NCI-H1694 (cell line): ENCODE results near the gene ART5.
A peak's percentile ranks its signal among the peaks of the same experiment; 100 is the strongest.
"Not testable (repeated sequence)": the region's sequence is repeated elsewhere in the genome, so short reads cannot be mapped to it uniquely, and the experiment has no call there.

ENCODE experiments used
- DNase-seq: peaks from one replicate; lab custom pipeline; 2025; lab: John Stamatoyannopoulos, UW

The ART5 gene

DNA sequence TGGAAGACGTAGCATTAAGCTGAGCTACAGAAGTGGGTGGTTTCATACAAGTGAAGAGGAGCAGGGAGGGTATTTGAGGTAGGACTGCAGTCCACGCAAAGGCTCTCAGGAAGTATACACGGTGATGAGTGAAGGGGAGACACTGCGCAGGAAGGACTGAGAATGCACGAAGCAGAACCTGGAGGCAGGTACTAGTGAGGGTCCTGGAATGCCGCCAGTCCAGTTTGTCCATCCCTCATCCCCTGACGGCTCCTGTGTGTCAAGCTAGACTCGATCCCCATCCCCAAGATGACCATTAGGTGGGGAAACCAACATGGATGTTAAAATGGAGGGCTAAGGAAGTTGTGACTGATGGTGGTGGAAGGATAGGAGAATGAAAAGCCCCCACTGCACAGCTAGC, 23.8 kb downstream of the ART5 start:
- DNase-seq = no peak

GRCh38 chr11:3616721-3617460, 24.9 kb downstream of the ART5 start:
- no peak for DNase-seq

GRCh38 chr11:3615998-3616397, 25.8 kb downstream of the ART5 start:
- DNase-seq = peak; percentile 12

GRCh38 chr11:3614742-3615171, 27.0 kb downstream of the ART5 start:
- DNase-seq = no peak

DNA sequence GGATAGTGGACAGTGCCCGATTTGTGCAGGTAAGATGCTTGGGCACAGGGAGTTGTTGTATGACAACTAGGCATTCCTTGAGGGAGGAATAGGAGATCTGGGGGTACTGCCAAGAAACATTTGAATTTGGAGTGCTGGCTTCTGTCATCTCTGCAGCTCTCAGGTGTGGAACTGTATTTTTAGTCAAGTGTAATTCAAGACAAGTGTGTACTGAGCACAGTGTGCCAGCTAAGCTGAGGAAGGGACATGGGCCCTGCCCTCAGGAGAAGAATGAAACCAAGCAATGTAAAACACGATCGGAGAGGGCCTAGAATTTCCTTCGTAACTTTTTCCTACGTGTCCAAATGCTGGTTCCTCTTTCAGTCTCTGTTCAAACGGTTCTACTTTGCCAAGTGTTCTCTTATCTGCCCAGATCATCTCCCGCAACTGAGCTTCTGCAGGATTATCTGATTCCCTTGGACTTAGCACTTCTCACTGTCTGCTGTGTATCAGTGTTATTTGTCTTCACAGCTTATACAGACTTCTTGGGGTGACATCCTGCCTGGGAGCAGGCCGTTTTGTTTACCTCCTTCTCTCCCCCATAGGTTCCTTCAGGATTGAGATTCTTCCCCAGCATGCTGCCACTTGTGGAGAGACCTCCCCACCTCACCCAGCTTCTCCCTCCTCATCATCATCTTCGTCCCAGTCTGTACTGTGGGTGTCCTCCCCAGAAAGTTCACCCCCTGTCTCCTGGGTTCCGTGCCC, 27.6 kb downstream of the ART5 start:
- no peak for DNase-seq

GRCh38 chr11:3611976-3612678, 29.7 kb downstream of the ART5 start:
- DNase-seq = no peak

- DNase-seq = no peak
Observed at GRCh38 chr11:3610846-3611245, 30.9 kb downstream of the ART5 start.

DNA sequence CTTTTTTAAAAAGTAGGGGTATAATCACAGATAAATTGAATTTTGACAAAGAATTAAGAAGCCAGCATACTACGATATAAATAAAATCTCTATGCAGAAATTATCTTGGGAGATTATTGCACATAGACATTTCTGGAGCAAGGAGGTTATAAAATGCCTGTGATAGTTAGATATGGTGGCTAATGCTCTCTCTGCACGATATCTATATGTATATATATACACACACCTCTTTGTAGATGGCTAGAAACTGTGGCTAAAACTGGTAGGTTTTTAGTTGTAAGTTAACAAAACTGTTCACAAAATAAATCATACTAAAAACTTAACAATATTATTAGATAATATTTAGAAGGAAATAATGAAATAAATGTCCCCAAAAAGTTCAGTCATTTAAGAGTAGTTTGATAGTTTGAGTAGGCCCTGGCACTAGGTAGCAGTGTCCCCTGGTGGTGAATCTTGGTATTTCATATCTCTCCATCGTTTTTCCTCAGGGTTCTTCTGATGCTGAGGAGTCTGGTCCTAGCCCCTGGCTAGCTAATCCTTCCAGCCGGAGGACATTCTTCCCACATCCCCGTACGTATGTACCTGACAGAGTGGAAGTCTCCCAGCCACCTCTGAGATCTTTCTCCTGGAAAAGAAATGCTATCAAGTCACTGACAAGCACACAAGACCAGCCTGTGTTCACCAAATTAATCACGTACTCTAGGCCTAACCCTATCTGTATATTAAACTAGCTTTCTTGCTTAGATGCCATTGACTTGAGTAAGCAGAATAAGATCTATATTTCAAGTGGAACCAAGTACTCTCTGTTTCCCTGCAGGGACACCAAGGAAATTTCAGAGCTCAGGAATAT, 32.2 kb downstream of the ART5 start:
- DNase-seq = peak; percentile 40

DNA sequence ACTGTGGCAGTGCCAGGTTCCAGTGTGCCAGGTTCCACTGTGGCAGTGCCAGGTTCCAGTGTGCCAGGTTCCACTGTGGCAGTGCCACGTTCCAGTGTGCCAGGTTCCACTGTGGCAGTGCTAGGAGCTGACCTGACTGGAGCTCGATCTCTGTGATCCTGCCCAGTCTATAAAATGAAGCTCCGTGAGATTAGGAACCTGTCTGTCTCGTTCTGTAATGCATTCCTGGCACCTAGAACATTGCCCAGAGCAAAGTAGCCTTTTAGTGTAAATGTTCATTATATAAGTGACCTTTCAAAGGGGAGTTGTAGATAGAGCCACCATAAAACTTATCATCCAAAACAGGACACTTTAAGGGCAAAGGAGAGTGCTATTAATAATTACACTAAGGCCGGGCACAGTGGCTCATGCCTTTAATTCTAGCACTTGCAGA, 36.0 kb downstream of the ART5 start:
- no peak for DNase-seq

GRCh38 chr11:3605283-3605662, 36.5 kb downstream of the ART5 start:
- no peak for DNase-seq

- DNase-seq = no peak
Observed at GRCh38 chr11:3604167-3604566, 37.6 kb downstream of the ART5 start.

DNA sequence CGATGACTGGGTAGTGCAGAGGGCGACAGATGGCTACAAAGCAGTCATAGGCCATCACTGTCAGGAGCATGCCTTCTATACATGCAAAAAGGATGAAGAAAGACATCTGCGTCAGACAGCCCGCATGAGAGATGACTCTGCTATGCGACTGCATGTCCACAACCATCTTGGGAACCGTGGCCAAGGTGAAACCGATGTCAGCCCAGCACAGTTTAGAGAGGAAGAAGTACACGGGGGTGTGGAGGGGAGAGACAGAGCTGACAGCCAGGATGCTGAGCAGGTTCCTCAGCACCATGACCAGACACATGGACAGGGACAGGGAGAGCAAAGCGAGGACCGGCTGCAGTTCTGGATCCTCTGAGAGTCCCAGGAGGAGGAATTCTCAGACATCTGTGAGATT, 41.6 kb downstream of the ART5 start:
- DNase-seq = not testable (repeated sequence)

DNA sequence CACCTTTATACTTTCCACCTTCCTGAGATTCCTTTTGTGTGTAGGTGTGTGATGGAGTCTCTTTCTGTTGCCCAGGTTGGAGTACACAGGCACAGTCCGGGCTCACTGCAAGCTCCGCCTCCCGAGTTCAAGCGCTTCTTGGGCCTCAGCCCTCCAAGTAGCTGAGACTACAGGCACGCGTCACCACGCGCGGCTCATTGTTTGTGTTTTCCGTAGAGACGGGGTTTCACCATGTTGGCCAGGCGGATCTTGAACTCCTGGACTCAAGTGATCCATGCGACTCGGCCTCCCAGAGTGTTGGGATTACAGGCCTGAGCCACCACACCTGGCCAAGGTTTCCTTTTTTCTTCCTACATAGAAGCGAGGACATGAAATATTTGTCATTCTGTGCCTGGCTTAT, 44.0 kb downstream of the ART5 start:
- not testable (repeated sequence) for DNase-seq

DNA sequence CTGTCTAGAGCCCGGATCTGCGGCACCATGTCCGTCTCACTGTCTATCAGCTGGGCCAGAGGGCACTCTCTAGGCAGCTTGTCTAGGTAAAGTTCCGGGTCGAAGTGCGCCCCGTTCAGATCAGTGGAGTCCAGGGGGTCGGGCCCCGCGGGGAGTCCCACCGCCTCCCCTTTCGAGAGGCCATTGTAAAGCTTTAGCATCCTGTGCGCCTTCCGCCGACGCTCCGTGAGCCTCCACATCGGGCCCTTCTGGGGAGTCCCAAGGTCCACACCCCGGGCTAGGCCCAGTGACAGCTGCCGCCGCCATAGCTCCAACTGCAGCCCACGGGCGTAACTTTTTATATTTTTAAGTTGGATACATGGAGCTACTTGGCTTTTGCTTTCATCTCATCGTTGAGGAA, 50.5 kb downstream of the ART5 start:
- not testable (repeated sequence) for DNase-seq

GRCh38 chr11:3590193-3590592, 51.6 kb downstream of the ART5 start:
- not testable (repeated sequence) for DNase-seq

DNA sequence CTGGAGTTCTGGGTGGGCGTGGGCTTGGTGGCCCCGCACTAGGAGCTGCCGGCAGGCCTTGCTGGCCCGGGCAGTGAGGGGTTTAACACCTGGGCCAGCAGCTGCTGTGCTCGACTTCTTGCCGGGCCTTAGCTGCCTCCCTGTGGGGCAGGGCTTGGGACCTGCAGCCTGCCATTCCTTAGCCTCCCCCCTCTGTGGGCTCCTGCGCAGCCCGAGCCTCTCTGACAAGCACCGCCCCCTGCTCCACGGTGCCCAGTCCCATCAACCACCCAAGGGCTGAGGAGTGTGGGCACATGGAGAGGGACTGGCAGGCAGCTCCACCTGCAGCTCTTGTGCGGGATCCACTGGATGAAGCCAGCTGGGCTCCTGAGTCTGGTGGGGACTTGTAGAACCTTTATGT, 53.0 kb downstream of the ART5 start:
- DNase-seq = not testable (repeated sequence)
